Caki2 (cell line): Measurements from ENCODE around the gene BCKDHB. TPM values are rescaled to one million over a fixed set of nuclear protein-coding genes. Genes with fewer than 3 reads are reported as not detected.

Source experiments
- DNase-seq: peaks from one replicate; pipeline ENCODE4 v3.0.0-alpha.2; 2015; ENCODE audit warnings: low read depth
- in situ Hi-C: cut with HindIII; loops from 2 replicates; pipeline ENCODE4 v1.10.0; 2016; ENCODE audit warnings: low sequenced_read_pairs, low pct_unique_long_range_greater_than_20kb, mixed read lengths
- total RNA-seq: library from RNA; depleted of rRNA; stranded (reverse); fragments of >200 nt; shearing (Covaris generic); gene quantifications from 2 replicates; pipeline ENCODE4 v1.2.3, GENCODE V29; 2014; ENCODE audit warnings: low replicate concordance

Gene BCKDHB
- total RNA-seq, 1 experiment from 2014 or later: 13.9 TPM

DNA sequence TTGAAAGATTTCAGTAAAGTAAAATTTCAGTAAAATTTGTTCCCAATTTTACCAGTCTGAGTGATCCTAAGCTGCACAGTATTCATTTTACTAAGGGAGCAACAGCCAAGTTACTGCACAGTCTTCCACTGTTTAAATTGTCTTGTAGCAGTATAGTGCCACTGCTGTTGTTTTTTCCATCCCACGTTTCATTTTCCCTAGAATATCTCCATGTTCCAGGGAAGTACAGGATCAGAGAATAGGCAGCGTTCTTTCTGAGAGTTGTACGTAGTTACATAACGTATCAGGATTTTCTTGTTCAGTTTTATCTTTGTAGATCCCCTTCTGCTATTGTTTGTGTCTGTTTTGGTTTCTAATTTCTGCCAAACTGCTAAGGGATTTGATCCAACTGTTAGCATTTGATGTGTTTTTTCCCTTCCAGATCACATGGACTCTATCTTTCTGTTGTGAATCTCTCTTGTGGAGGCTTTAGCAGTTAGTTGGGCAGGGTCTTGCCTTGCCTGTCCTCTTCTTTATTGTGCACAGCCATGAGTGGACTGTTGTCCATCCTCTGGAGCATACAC, 38.4 kb downstream of the BCKDHB start:
- DNase-seq: no peak
- in situ Hi-C loops: no loop called here

DNA sequence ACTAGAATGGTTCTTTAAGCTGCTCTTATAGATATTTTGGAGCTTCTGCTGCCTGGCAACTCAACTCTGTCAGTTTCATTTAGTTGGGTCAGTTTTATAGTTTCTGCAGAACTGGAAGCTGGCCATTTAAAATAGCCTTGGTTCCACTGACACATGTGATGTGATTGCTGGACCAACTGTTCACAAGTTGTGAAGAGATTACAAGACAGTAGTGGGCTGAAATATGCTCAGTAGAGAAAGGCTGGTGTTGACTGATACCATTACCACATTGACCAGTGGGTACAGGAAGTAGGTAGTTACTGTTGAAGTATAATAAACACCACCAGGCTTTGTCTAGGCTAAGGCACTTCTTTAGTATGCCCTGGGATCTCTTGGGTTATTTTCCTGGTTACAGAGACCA, 39.0 kb downstream of the BCKDHB start:
- no peak for DNase-seq
- in situ Hi-C loops: no loop called here

GRCh38 chr6:80145921-80146320, 39.5 kb downstream of the BCKDHB start:
- in situ Hi-C loops: no loop called here
- no peak for DNase-seq

DNA sequence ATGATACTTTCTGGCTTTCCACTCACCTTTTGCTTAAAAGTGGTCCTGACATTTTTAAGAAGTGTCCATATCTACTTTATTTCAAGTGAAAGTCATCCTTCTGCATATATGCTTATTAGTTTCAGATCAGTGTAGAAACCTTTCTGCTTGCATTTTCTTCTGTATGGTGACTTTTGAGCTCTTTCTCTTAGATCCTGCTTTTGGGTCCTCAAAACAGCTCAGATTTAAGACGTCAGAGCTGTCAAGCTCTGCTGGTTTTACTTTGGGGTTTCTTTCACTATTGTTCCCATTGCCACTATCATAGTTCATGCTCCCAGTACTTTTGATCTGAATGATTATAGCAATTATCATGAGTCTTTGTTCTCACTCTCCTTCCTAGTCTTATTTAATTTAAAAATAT, 41.7 kb downstream of the BCKDHB start:
- in situ Hi-C loops: no loop called here
- no peak for DNase-seq

GRCh38 chr6:80151635-80152034, 45.2 kb downstream of the BCKDHB start:
- no peak for DNase-seq
- in situ Hi-C loops: no loop called here

DNA sequence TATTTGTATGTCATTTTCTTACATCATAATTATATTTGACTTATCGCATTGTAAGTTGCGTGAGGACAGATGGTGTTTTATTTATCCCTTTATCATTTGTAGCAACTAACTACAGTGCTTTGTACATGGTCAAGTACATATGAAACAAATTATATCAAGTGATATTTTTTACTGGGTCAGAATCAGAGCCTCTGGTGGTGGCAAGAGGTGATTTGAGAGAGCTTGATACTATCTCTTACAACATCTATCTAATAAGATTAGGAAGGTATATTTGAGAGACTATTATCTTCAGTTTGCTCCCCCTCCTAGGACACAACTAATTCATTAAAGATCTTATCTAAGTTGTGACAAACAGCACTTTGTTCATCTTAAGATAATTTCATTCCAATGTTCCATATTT, 47.7 kb downstream of the BCKDHB start:
- in situ Hi-C loops: no loop called here

DNA sequence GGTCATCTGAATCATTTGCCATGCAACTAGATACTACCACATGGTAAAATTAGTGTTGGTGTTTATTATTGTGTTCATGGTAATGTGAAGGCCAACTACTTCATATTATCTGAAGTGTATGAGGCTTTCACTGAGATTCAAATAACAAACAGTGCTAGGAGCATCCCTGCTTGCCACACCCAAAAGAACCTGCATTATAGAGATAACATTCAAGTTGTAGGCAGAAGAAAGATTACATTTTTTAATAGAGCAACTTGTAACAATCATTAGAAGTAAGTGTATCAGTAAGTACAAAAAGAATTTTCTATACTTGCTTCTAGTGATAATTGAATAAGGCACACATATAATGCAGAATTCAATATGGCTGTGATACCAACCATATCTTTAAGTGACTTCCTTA, 49.8 kb downstream of the BCKDHB start:
- no peak for DNase-seq
- in situ Hi-C loops: no loop called here

More for the DNA sequence above, 47.7 kb downstream of the BCKDHB start:
- DNase-seq: no peak

- in situ Hi-C loops: no loop called here
- no peak for DNase-seq
Observed at GRCh38 chr6:80158478-80158989, 52.1 kb downstream of the BCKDHB start.

DNA sequence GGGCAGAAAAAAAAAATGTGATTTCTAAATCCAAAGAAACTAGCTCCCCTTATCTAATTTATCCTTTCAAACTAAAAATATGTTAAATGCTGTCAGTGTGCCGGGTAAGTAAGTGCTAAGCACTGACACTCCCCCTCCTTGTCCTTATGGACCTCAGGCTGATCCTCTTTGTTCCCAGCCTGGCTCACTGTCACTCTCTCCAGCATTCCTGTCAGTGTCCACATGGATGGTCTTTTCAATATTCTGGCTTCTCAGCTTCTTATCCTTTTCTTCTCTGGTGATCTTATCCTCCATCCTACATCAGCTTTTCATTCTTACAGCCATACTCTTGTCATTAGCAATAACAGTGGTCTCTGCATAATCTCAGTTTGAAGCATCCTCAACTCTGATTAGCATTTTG, 55.0 kb downstream of the BCKDHB start:
- in situ Hi-C loops: no loop called here
- no peak for DNase-seq

GRCh38 chr6:80163754-80164187, 57.3 kb downstream of the BCKDHB start:
- in situ Hi-C loops: no loop called here
- DNase-seq: peak; percentile 74

DNA sequence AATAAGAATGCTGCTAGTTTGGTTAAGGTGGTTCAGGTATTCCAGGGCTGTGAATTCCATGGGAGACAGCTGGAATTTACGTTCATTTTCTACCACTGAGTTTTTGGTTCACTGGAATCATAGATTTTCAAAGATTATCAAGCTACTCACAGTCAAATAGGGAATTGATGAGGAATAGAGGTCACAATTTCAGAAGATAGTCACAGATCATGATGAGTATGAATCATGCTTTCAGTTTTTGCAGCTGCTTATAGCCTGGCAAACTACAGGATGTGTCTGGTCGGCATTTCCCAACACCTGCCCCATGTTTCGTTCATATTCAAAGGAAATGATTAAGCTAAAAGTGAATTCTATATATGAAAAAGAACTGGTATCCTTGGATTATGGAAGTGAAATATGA, 58.7 kb downstream of the BCKDHB start:
- in situ Hi-C loops: no loop called here
- DNase-seq: no peak

GRCh38 chr6:80165819-80166218, 59.3 kb downstream of the BCKDHB start:
- no peak for DNase-seq
- in situ Hi-C loops: no loop called here

GRCh38 chr6:80170433-80170832, 64.0 kb downstream of the BCKDHB start:
- in situ Hi-C loops: no loop called here
- no peak for DNase-seq

- DNase-seq: no peak
- in situ Hi-C loops: no loop called here
Observed at GRCh38 chr6:80173411-80173810, 66.9 kb downstream of the BCKDHB start.

- in situ Hi-C loops: no loop called here
- no peak for DNase-seq
Observed at GRCh38 chr6:80174900-80175572, 68.6 kb downstream of the BCKDHB start.

GRCh38 chr6:80179695-80180094, 73.2 kb downstream of the BCKDHB start:
- no peak for DNase-seq
- in situ Hi-C loops: no loop called here

GRCh38 chr6:80181352-80182081, 75.0 kb downstream of the BCKDHB start:
- peak; percentile 56 for DNase-seq
- in situ Hi-C loops: no loop called here

GRCh38 chr6:80182308-80182707, 75.8 kb downstream of the BCKDHB start:
- DNase-seq: peak; percentile 39

DNA sequence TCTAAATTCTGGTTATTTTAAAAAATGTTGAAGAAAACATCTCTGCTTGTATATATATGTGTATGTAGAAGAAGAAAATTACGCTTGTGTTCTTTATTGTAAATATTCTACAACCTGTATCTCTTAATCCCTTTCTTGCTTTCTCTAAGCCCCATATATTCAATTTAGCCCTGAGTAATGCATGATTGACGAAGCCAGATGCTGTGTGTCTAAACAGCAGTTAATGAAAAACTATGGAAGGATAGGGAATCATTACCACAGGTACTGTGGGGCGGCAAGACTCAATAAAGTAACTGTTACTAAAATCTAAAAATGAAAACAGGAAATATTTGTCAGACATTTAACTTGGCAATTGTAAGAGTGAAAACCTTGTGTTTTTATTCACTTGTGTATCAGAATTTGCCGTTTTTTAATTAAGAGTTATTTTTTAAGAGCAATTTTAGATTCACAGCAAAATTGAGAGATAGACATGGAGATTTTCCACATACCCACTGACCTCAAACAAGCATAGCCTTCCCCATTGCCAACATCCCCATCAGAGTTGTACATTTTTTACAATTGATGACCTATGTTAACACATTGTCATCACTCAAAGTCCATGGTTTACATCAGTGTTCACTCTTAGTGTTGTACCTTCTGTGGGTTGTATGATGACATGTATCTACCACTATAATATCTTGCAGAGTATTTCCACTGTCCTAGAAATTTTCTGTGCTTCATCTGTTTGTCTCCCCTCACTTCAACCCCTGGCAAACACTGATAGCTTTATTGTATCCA, 76.7 kb downstream of the BCKDHB start:
- in situ Hi-C loops: no loop called here

More at GRCh38 chr6:80182308-80182707, 75.8 kb downstream of the BCKDHB start:
- in situ Hi-C loops: no loop called here

More for the DNA sequence above, 76.7 kb downstream of the BCKDHB start:
- no peak for DNase-seq
